HepG2 (cell line): ENCODE data around the gene ZNF548. TPM values are rescaled to one million over a fixed set of nuclear protein-coding genes. Genes with fewer than 3 reads are reported as not detected.

Experiments
- ATF1 ChIP-seq: IDR thresholded peaks from 2 replicates; pipeline ENCODE4 v1.6.1; 2016; ENCODE audit warnings: mild to moderate bottlenecking, control low read depth
- CBX1 ChIP-seq: IDR thresholded peaks from one replicate; pipeline ENCODE4 v1.6.1; 2016; ENCODE audit warnings: antibody characterized with exemption, low read depth
- DPF2 ChIP-seq: sonication (generic); formaldehyde crosslinking; IDR thresholded peaks from 2 replicates; pipeline ENCODE4 v1.4.0; 2020; ENCODE audit warnings: mild to moderate bottlenecking, low read depth, missing genetic modification reagents, borderline replicate concordance
- HNRNPLL ChIP-seq: fragments of 200-400 bp; formaldehyde crosslinking; IDR thresholded peaks from 2 replicates; pipeline ENCODE4 v1.6.1; 2017; ENCODE audit warnings: mild to moderate bottlenecking, low read depth, low read length; ENCODE audit not compliant: poor library complexity, severe bottlenecking
- KMT2A ChIP-seq: sonication (generic); formaldehyde crosslinking; IDR thresholded peaks from 2 replicates; pipeline ENCODE4 v1.4.0; 2020; ENCODE audit warnings: missing genetic modification reagents
- MXD4 ChIP-seq: IDR thresholded peaks from 2 replicates; pipeline ENCODE4 v1.6.1; 2016; ENCODE audit warnings: mild to moderate bottlenecking, missing biosample characterization, missing genetic modification reagents
- RNF2 ChIP-seq: fragments of 450-650 bp; conservative IDR thresholded peaks from 2 replicates; pipeline ENCODE4 v1.6.1; 2016; ENCODE audit warnings: low read depth
- TAF15 ChIP-seq: fragments of 200-400 bp; formaldehyde crosslinking; IDR thresholded peaks from one replicate; pipeline ENCODE4 v1.6.1; 2018; ENCODE audit warnings: mild to moderate bottlenecking, low read depth, low read length; ENCODE audit not compliant: poor library complexity, severe bottlenecking
- XRCC5 ChIP-seq: fragments of 200-400 bp; formaldehyde crosslinking; optimal IDR thresholded peaks from 2 replicates; pipeline ENCODE3; 2017; ENCODE audit warnings: mild to moderate bottlenecking, low read length
- YEATS2 ChIP-seq: sonication (generic); formaldehyde crosslinking; IDR thresholded peaks from 2 replicates; pipeline ENCODE4 v1.4.0; 2020; ENCODE audit warnings: missing genetic modification reagents, borderline replicate concordance
- ZC3H4 ChIP-seq: sonication (generic); formaldehyde crosslinking; IDR thresholded peaks from 2 replicates; pipeline ENCODE4 v1.4.0; 2020; ENCODE audit warnings: missing genetic modification reagents, borderline replicate concordance
- ZKSCAN1 ChIP-seq: fragments of 150-350 bp; IDR thresholded peaks from 2 replicates; pipeline ENCODE4 v1.6.1; 2014; ENCODE audit warnings: low read length
- ZNF17 ChIP-seq: sonication (generic); formaldehyde crosslinking; IDR thresholded peaks from 2 replicates; pipeline ENCODE4 v1.5.0; 2020; ENCODE audit warnings: mild to moderate bottlenecking, missing genetic modification reagents
- ZNF224 ChIP-seq: sonication (generic); formaldehyde crosslinking; IDR thresholded peaks from 2 replicates; pipeline ENCODE4 v1.5.0; 2020; ENCODE audit warnings: mild to moderate bottlenecking, missing genetic modification reagents
- ZNF260 ChIP-seq: sonication (generic); formaldehyde crosslinking; IDR thresholded peaks from 2 replicates; pipeline ENCODE4 v1.4.0; 2020; ENCODE audit warnings: missing genetic modification reagents, low read depth, mild to moderate bottlenecking, borderline replicate concordance
- ZNF496 ChIP-seq: sonication (generic); formaldehyde crosslinking; IDR thresholded peaks from 2 replicates; pipeline ENCODE4 v1.8.1; 2023; ENCODE audit warnings: mild to moderate bottlenecking, moderate library complexity, missing genetic modification reagents; ENCODE audit not compliant: insufficient replicate concordance
- ZNF879 ChIP-seq: sonication (generic); formaldehyde crosslinking; IDR thresholded peaks from 2 replicates; pipeline ENCODE4 v1.8.1; 2023; ENCODE audit warnings: missing genetic modification reagents
- polyA plus RNA-seq, 8 experiments: library from polyadenylated mRNA; depleted of rRNA in 3 of 8; stranded (reverse) in 7 of 8; unstranded in 1 of 8; fragments of >200 nt; fragmentation: Illumina TruSeq in 4 of 8; extraction: Trizol in 4 of 8; gene quantifications; 2 replicates each; pipeline versions ENCODE4 v1.2.1 to v1.2.3, GENCODE V29; 2011 to 2016; ENCODE audit warnings: low read depth in 4 of 8, missing spikeins in 1 of 8, mixed read lengths in 1 of 8; ENCODE audit not compliant: insufficient read depth in 1 of 8
- total RNA-seq, 5 experiments: library from RNA; depleted of rRNA; stranded (reverse); fragments of >200 nt; fragmentation: Illumina TruSeq; extraction: Trizol; gene quantifications; 2 replicates each; pipeline ENCODE4 v1.2.3, GENCODE V29; 2016; ENCODE audit warnings: low read depth in 1 of 5
- TF ChIP-seq, protein P1 (sequence below): sonication (generic); formaldehyde crosslinking; IDR thresholded peaks from 2 replicates; pipeline ENCODE4 v1.4.0; 2020; ENCODE audit warnings: mild to moderate bottlenecking, missing genetic modification reagents
- TF ChIP-seq, protein P2 (sequence below): sonication (generic); formaldehyde crosslinking; IDR thresholded peaks from 2 replicates; pipeline ENCODE4; 2020; ENCODE audit warnings: missing genetic modification reagents, mild to moderate bottlenecking, borderline replicate concordance
- TF ChIP-seq, protein P3 (sequence below): IDR thresholded peaks from 2 replicates; pipeline ENCODE4 v1.6.1; 2012; ENCODE audit warnings: low read depth, low read length, improper control_type of control experiment
- TF ChIP-seq, protein P4 (sequence below): sonication (generic); formaldehyde crosslinking; conservative IDR thresholded peaks from 2 replicates; pipeline ENCODE4 v1.4.0; 2020; ENCODE audit warnings: mild to moderate bottlenecking, missing genetic modification reagents, moderate library complexity

Gene ZNF548
- total and polyA plus RNA-seq, 2 of the 13 experiments (the other 11 are each of a cell fraction or from before 2014, with no cell fraction given): 19.6 to 24.9 TPM

DNA sequence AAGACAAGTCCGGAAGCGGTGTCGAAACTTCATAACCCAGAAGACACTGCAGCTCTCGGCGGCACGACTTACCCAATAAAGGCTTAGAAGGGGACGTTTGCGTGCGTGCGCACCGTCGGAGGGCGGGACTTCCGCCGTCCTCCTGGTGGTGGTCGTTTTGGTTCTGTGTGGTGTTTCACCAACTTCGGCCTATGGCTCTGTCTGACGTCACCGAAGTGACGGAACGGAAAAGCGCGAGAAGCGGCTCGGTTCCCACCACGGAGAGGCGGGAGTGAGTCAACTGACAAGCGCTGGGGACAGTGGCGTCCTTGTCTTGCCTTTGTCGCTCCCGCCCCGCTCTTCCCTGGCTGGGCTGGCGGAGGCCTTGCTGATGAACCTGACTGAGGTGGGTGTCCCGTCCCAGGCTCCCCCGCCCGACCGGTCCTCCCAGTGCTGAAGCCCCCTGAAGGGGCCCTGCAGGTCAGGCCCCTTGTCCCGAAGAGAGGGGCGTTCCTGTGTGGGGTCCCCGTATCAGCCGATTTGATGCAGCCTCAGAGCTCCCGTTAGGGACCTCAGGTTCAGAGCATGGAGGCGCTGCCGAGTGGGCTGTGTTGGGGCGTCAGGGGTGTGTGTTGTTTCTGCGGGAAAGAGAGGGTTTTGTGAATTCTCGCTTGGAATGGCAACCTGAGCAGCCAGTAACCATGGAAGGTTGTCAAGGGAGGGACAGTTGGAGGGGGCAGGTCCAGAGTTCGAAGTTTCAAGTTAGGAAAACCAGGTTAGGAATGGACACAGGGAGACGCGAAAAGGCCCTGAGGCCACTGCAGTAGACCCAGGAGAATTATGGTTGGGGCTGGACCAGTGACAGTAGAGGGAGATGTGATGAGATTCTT, at the start of gene ZNF548 (continued):
- TF ChIP-seq, protein P1, sequence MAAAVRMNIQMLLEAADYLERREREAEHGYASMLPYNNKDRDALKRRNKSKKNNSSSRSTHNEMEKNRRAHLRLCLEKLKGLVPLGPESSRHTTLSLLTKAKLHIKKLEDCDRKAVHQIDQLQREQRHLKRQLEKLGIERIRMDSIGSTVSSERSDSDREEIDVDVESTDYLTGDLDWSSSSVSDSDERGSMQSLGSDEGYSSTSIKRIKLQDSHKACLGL (CRISPR knock-in tag): peak; percentile 72; the same call in 1 of the 2 replicates
- TF ChIP-seq ATF1 (CRISPR knock-in tag) (peak; percentile 95), HNRNPLL (peak; percentile 68), ZC3H4 (CRISPR knock-in tag) (no peak), RNF2 (no peak), ZNF496 (CRISPR knock-in tag) (no peak), ZNF17 (CRISPR knock-in tag) (no peak), ZNF224 (CRISPR knock-in tag) (peak; percentile 92; the same call in 1 of the 2 replicates), ZKSCAN1 (no peak), XRCC5 (peak; percentile 29), MXD4 (CRISPR knock-in tag) (no peak), DPF2 (CRISPR knock-in tag) (no peak), CBX1 (no peak), TAF15 (no peak), ZNF260 (CRISPR knock-in tag) (no peak), KMT2A (CRISPR knock-in tag) (no peak; the same call in 1 of the 2 replicates), YEATS2 (peak; percentile 96; the same call in 1 of the 2 replicates), ZNF879 (no peak)
- TF ChIP-seq, protein P2, sequence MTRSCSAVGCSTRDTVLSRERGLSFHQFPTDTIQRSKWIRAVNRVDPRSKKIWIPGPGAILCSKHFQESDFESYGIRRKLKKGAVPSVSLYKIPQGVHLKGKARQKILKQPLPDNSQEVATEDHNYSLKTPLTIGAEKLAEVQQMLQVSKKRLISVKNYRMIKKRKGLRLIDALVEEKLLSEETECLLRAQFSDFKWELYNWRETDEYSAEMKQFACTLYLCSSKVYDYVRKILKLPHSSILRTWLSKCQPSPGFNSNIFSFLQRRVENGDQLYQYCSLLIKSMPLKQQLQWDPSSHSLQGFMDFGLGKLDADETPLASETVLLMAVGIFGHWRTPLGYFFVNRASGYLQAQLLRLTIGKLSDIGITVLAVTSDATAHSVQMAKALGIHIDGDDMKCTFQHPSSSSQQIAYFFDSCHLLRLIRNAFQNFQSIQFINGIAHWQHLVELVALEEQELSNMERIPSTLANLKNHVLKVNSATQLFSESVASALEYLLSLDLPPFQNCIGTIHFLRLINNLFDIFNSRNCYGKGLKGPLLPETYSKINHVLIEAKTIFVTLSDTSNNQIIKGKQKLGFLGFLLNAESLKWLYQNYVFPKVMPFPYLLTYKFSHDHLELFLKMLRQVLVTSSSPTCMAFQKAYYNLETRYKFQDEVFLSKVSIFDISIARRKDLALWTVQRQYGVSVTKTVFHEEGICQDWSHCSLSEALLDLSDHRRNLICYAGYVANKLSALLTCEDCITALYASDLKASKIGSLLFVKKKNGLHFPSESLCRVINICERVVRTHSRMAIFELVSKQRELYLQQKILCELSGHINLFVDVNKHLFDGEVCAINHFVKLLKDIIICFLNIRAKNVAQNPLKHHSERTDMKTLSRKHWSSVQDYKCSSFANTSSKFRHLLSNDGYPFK: peak; percentile 77; the same call in 1 of the 2 replicates
- TF ChIP-seq, protein P3, sequence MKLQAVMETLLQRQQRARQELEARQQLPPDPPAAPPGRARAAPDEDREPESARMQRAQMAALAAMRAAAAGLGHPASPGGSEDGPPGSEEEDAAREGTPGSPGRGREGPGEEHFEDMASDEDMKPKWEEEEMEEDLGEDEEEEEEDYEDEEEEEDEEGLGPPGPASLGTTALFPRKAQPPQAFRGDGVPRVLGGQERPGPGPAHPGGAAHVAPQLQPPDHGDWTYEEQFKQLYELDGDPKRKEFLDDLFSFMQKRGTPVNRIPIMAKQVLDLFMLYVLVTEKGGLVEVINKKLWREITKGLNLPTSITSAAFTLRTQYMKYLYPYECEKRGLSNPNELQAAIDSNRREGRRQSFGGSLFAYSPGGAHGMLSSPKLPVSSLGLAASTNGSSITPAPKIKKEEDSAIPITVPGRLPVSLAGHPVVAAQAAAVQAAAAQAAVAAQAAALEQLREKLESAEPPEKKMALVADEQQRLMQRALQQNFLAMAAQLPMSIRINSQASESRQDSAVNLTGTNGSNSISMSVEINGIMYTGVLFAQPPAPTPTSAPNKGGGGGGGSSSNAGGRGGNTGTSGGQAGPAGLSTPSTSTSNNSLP: peak; percentile 61
- TF ChIP-seq, protein P4, sequence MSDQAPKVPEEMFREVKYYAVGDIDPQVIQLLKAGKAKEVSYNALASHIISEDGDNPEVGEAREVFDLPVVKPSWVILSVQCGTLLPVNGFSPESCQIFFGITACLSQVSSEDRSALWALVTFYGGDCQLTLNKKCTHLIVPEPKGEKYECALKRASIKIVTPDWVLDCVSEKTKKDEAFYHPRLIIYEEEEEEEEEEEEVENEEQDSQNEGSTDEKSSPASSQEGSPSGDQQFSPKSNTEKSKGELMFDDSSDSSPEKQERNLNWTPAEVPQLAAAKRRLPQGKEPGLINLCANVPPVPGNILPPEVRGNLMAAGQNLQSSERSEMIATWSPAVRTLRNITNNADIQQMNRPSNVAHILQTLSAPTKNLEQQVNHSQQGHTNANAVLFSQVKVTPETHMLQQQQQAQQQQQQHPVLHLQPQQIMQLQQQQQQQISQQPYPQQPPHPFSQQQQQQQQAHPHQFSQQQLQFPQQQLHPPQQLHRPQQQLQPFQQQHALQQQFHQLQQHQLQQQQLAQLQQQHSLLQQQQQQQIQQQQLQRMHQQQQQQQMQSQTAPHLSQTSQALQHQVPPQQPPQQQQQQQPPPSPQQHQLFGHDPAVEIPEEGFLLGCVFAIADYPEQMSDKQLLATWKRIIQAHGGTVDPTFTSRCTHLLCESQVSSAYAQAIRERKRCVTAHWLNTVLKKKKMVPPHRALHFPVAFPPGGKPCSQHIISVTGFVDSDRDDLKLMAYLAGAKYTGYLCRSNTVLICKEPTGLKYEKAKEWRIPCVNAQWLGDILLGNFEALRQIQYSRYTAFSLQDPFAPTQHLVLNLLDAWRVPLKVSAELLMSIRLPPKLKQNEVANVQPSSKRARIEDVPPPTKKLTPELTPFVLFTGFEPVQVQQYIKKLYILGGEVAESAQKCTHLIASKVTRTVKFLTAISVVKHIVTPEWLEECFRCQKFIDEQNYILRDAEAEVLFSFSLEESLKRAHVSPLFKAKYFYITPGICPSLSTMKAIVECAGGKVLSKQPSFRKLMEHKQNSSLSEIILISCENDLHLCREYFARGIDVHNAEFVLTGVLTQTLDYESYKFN (CRISPR knock-in tag): peak; percentile 38; the same call in 1 of the 2 replicates
